22Rv1 (cell line): ENCODE results near the gene DROSHA.

Source experiments
- ZFX ChIP-seq: fragments of 450-650 bp; IDR thresholded peaks from 2 replicates; pipeline ENCODE4 v1.6.1; 2017; ENCODE audit warnings: antibody characterized with exemption, borderline replicate concordance
- TF ChIP-seq, protein P1 (sequence below): fragments of 450-650 bp; IDR thresholded peaks from 2 replicates; pipeline ENCODE4 v1.5.1; 2017; ENCODE audit warnings: mild to moderate bottlenecking

DNA sequence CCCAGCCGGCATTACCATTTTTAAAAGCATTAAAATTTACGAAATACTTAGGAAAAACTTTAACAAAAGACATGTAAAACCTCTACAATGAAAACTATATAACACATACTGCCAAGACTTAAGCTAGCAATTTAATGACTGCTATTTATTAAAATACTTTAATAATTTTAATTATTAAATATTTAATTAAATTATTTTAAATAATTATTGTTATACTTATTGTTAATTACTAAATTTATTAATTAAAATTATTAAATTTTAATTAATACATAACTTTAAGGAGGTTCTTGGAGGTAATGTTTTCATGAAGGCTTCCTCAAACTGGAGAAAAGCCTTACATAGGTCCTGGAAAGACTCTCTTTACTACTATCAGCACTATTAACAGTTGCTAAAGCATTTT, 47.7 kb upstream of the DROSHA start:
- TF ChIP-seq, protein P1, sequence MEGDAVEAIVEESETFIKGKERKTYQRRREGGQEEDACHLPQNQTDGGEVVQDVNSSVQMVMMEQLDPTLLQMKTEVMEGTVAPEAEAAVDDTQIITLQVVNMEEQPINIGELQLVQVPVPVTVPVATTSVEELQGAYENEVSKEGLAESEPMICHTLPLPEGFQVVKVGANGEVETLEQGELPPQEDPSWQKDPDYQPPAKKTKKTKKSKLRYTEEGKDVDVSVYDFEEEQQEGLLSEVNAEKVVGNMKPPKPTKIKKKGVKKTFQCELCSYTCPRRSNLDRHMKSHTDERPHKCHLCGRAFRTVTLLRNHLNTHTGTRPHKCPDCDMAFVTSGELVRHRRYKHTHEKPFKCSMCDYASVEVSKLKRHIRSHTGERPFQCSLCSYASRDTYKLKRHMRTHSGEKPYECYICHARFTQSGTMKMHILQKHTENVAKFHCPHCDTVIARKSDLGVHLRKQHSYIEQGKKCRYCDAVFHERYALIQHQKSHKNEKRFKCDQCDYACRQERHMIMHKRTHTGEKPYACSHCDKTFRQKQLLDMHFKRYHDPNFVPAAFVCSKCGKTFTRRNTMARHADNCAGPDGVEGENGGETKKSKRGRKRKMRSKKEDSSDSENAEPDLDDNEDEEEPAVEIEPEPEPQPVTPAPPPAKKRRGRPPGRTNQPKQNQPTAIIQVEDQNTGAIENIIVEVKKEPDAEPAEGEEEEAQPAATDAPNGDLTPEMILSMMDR: no peak
- TF ChIP-seq ZFX: no peak
